Osteoblast (primary cell): ENCODE measurements around the gene POLR2H. TPM values are rescaled to one million over a fixed set of nuclear protein-coding genes. Genes with fewer than 3 reads are reported as not detected.

Source experiments
- DNase-seq: peaks from one replicate; pipeline ENCODE4 v3.0.0; 2011; ENCODE audit warnings: low spot score, mixed read lengths; ENCODE audit not compliant: insufficient read length; ENCODE audit errors: missing footprints
- H2AFZ ChIP-seq: 2 replicates; pipeline ENCODE4 v1.6.0; 2011; ENCODE audit warnings: mild to moderate bottlenecking, low read length
- H3K27ac ChIP-seq: 2 replicates; pipeline ENCODE4 v1.5.1; 2011; ENCODE audit warnings: mild to moderate bottlenecking, low read depth, low read length, moderate library complexity
- H3K27me3 ChIP-seq: 2 replicates; pipeline ENCODE4 v1.6.0; 2012; ENCODE audit warnings: mild to moderate bottlenecking, control low read depth, inconsistent platforms, low read length, moderate library complexity; ENCODE audit not compliant: insufficient read depth
- H3K36me3 ChIP-seq: 2 replicates; pipeline ENCODE4 v1.5.1; 2011; ENCODE audit warnings: mild to moderate bottlenecking, low read length, control low read depth, moderate library complexity; ENCODE audit not compliant: insufficient read depth
- H3K4me1 ChIP-seq: 2 replicates; pipeline ENCODE4 v1.5.1; 2011; ENCODE audit warnings: mild to moderate bottlenecking, low read length, control low read depth, moderate library complexity; ENCODE audit not compliant: insufficient read depth
- H3K4me2 ChIP-seq: 2 replicates; pipeline ENCODE4 v1.6.0; 2011; ENCODE audit warnings: mild to moderate bottlenecking, low read length; ENCODE audit not compliant: insufficient read depth
- H3K4me3 ChIP-seq: fragments of 200-600 bp; sonication (generic); 3 replicates; pipeline ENCODE4 v1.5.1; 2012; ENCODE audit warnings: mild to moderate bottlenecking, low read length, inconsistent platforms; ENCODE audit not compliant: insufficient read depth
- H3K79me2 ChIP-seq: 2 replicates; pipeline ENCODE4 v1.6.0; 2012; ENCODE audit warnings: mild to moderate bottlenecking, low read length, control low read depth, inconsistent platforms; ENCODE audit not compliant: insufficient read depth
- H3K9me3 ChIP-seq: 2 replicates; pipeline ENCODE4 v1.5.1; 2011; ENCODE audit warnings: low read depth, low read length, control low read depth
- H4K20me1 ChIP-seq: 2 replicates; pipeline ENCODE4 v1.6.0; 2012; ENCODE audit warnings: mild to moderate bottlenecking, low read length, control low read depth; ENCODE audit not compliant: insufficient read depth
- total RNA-seq: library from RNA; depleted of rRNA; stranded (reverse); fragments of >200 nt; gene quantifications from 2 replicates; pipeline ENCODE4 v1.2.3, GENCODE V29; 2012
- TF ChIP-seq, protein P1 (sequence below): IDR thresholded peaks from 2 replicates; pipeline ENCODE4 v1.5.1; 2011; ENCODE audit warnings: mild to moderate bottlenecking, low read depth, low read length, moderate library complexity; ENCODE audit errors: extremely low read depth

POLR2H gene
- total RNA-seq, 1 donor = 61.2 TPM

GRCh38 chr3:184333190-184333589 is 28.3 kb upstream of the POLR2H start:
- no peak overlapping the region for H3K4me3 ChIP-seq
- DNase-seq = peak; percentile 10
- H4K20me1 ChIP-seq = peaks cover 49% of the 10 kb centered on the region
- H3K79me2 ChIP-seq = peaks cover 68% of the 10 kb centered on the region
- H3K27me3 ChIP-seq = no peaks in the 10 kb centered on the region
- no peak overlapping the region for H2AFZ ChIP-seq
- peak overlapping the region; percentile 97 for H3K27ac ChIP-seq
- no peaks in the 10 kb centered on the region for H3K9me3 ChIP-seq
- TF ChIP-seq, protein P1, sequence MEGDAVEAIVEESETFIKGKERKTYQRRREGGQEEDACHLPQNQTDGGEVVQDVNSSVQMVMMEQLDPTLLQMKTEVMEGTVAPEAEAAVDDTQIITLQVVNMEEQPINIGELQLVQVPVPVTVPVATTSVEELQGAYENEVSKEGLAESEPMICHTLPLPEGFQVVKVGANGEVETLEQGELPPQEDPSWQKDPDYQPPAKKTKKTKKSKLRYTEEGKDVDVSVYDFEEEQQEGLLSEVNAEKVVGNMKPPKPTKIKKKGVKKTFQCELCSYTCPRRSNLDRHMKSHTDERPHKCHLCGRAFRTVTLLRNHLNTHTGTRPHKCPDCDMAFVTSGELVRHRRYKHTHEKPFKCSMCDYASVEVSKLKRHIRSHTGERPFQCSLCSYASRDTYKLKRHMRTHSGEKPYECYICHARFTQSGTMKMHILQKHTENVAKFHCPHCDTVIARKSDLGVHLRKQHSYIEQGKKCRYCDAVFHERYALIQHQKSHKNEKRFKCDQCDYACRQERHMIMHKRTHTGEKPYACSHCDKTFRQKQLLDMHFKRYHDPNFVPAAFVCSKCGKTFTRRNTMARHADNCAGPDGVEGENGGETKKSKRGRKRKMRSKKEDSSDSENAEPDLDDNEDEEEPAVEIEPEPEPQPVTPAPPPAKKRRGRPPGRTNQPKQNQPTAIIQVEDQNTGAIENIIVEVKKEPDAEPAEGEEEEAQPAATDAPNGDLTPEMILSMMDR = no peak
- H3K4me1 ChIP-seq = peaks cover 50% of the 10 kb centered on the region
- H3K4me2 ChIP-seq = no peak overlapping the region
- H3K36me3 ChIP-seq = peaks cover 72% of the 10 kb centered on the region

DNA sequence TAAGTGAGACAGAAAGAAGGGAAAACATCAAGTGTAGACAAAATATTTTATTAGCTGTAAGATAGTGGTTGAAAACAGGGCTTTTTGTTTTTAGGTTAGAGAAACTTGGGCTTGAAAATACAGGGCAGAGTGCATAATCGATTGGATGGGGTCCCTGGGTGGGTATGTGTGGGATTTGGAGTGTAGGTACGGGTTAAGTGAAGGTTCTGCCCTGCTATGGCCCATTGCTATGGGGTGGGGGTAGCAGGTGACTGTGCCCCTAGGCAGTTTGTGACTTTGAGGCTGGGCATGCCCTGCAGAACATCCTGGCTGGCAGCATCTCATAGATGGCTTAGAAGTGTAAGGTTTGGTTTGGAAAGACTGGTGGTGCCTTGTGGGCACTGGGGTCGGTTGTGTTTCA is 27.8 kb upstream of the POLR2H start:
- H3K27me3 ChIP-seq = no peaks in the 10 kb centered on the region
- peak; percentile 65 for DNase-seq
- no peak overlapping the region for H2AFZ ChIP-seq
- H3K9me3 ChIP-seq = no peaks in the 10 kb centered on the region
- H3K4me3 ChIP-seq = no peak overlapping the region
- no peak overlapping the region for H3K4me2 ChIP-seq
- peaks cover 55% of the 10 kb centered on the region for H3K4me1 ChIP-seq
- H4K20me1 ChIP-seq = peaks cover 44% of the 10 kb centered on the region
- H3K27ac ChIP-seq = peak overlapping the region; percentile 97
- peaks cover 68% of the 10 kb centered on the region for H3K79me2 ChIP-seq
- TF ChIP-seq, protein P1 = no peak
- H3K36me3 ChIP-seq = peaks cover 67% of the 10 kb centered on the region

DNA sequence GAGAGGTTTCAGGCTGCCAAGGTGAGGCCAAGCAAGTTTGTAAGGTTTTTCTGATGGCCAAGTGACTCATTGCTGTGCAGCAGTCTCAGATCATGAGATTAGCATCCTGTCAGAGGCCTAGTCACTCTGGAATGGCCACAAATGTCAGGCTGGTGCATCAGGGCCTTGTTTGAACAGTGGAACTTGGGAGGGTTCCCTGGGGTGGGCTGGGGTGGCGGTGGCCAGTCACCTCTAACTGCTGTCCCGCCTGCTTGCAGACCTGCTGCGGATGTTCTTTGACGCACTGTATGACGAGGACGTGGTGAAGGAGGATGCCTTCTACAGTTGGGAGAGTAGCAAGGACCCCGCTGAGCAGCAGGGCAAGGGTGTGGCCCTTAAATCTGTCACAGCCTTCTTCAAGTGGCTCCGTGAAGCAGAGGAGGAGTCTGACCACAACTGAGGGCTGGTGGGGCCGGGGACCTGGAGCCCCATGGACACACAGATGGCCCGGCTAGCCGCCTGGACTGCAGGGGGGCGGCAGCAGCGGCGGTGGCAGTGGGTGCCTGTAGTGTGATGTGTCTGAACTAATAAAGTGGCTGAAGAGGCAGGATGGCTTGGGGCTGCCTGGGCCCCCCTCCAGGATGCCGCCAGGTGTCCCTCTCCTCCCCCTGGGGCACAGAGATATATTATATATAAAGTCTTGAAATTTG is 26.9 kb upstream of the POLR2H start:
- peaks cover 57% of the 10 kb centered on the region for H3K4me1 ChIP-seq
- peaks cover 68% of the 10 kb centered on the region for H3K79me2 ChIP-seq
- H3K27ac ChIP-seq = peak overlapping the region; percentile 97
- TF ChIP-seq, protein P1 = no peak
- H2AFZ ChIP-seq = no peak overlapping the region
- peaks cover 58% of the 10 kb centered on the region for H3K36me3 ChIP-seq
- H3K27me3 ChIP-seq = no peaks in the 10 kb centered on the region
- H3K4me3 ChIP-seq = no peak overlapping the region
- H4K20me1 ChIP-seq = peaks cover 41% of the 10 kb centered on the region
- no peak overlapping the region for H3K4me2 ChIP-seq
- no peaks in the 10 kb centered on the region for H3K9me3 ChIP-seq
- DNase-seq = peak; percentile 90

- Histone ChIP-seq H3K4me1 (peaks cover 57% of the 10 kb centered on the region), H3K79me2 (peaks cover 67% of the 10 kb centered on the region)
- DNase-seq = no peak
Measured at GRCh38 chr3:184335291-184335660, 26.2 kb upstream of the POLR2H start.

More at GRCh38 chr3:184335291-184335660, 26.2 kb upstream of the POLR2H start:
- H3K4me3 ChIP-seq = peak overlapping the region; percentile 77
- peaks cover 51% of the 10 kb centered on the region for H3K36me3 ChIP-seq
- no peaks in the 10 kb centered on the region for H3K27me3 ChIP-seq
- H4K20me1 ChIP-seq = peaks cover 41% of the 10 kb centered on the region
- peak overlapping the region; percentile 97 for H3K27ac ChIP-seq
- no peak overlapping the region for H2AFZ ChIP-seq
- H3K9me3 ChIP-seq = no peaks in the 10 kb centered on the region
- TF ChIP-seq, protein P1 = no peak
- peak overlapping the region; percentile 94 for H3K4me2 ChIP-seq
